Measurements from ENCODE around the gene COL4A4. TPM values are rescaled to one million over a fixed set of nuclear protein-coding genes. Genes with fewer than 3 reads are reported as not detected.

The COL4A4 gene
- total RNA-seq, 4 donors from 2014 or later = 1.7 to 11.5 (median 2.8) TPM

DNA sequence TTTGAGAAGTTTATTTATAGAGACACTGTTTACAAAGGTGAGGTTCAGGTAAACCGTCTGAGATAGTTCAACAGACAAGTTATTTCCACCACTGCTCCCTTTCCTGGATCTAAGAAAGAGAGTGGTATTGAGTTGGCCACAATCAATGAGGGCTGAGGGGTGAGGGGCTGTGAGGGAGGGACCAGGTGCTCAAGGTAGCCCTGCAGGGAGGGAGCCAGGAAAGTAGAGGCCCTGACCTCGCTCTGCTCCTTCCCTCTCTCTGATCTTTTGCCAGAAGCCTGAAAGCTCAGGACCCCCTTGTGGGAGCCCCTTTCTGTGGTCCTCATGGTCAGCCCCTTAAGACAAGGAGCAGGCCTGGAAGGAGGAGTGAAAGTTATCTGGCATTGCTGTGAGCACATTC is 30.2 kb upstream of the COL4A4 start:
- TF ChIP-seq, protein P1, sequence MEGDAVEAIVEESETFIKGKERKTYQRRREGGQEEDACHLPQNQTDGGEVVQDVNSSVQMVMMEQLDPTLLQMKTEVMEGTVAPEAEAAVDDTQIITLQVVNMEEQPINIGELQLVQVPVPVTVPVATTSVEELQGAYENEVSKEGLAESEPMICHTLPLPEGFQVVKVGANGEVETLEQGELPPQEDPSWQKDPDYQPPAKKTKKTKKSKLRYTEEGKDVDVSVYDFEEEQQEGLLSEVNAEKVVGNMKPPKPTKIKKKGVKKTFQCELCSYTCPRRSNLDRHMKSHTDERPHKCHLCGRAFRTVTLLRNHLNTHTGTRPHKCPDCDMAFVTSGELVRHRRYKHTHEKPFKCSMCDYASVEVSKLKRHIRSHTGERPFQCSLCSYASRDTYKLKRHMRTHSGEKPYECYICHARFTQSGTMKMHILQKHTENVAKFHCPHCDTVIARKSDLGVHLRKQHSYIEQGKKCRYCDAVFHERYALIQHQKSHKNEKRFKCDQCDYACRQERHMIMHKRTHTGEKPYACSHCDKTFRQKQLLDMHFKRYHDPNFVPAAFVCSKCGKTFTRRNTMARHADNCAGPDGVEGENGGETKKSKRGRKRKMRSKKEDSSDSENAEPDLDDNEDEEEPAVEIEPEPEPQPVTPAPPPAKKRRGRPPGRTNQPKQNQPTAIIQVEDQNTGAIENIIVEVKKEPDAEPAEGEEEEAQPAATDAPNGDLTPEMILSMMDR (IDR thresholded peaks at IDR 0.05; ENCODE audit: low read depth) = no peak

DNA sequence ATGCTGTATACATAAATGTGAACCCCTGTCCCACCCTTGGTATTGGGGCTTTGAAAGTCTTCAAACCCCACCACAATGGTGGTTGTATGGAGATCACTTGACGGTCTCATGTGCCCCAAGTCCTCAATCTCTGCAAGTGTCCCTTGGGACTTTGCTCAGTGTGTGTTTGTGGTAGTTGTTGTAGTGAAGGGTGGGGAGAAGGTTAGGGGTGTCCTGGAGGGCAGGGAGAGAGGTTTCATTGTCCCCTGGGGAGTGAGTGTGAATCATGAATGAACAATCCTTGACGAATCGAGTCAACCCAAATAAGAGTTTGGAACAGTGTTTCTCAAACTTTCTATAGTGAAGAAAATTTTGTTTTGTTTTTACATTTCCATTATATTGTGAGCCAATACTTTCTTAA is 28.5 kb upstream of the COL4A4 start:
- TF ChIP-seq, protein P1 (IDR thresholded peaks at IDR 0.05; ENCODE audit: low read depth) = no peak

DNA sequence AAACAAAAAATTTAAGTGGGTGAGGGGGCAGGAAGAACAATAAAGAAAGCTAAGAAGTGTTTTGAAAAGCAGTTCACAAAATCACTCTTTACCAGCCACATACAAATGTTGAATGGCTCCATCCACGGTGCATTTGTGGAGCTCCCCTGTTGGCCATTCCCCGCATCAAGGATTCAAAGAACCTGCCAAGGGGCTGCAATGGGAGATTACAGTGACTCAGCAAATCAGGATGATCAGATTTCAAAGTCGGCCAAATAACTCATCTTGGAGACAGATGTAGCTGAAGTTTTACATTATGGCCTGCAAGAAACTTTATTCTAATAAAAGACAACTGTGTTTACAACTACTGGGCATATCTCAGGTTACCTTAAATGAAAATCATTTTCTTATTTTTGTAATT is 27.4 kb upstream of the COL4A4 start:
- TF ChIP-seq, protein P1 (IDR thresholded peaks at IDR 0.05; ENCODE audit: low read depth) = no peak

DNA sequence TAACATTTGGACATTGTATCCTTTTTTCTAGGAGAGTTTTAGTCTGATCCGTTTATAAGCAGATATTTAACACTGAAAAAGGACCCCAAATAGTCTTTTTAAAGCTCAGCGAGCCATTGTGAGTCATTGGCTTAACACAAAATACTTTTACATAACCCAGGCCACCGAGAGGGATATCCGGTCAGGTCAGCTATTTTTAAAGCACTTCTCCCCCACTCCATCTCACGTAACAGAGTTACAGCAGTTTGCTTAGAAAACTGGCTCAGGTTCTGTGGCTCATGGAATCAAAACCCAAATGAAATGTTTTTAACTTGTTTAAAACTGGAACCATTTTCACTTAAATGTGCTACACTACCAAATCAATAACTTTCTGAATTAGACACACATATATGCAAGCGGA is 24.3 kb upstream of the COL4A4 start:
- TF ChIP-seq, protein P1 (IDR thresholded peaks at IDR 0.05; ENCODE audit: low read depth) = no peak

DNA sequence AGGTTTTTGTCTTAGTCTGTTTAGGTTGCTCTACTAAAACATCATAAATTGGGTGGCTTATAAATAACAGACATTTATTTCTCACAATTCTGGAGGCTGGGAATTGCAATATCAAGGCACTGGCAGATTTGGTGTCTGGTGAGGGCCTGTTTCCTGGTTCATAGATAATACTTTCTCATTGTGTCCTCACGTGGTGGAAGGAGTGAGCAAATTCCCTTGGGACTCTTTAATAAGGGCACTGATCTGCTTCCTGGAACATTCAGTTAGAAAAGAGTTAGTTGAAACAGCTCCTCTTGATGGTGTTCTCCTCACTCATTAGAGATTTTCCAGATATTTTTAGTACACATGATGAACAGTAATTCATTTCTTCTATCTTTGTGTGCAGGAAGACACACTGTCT is 22.7 kb upstream of the COL4A4 start:
- TF ChIP-seq, protein P1 (IDR thresholded peaks at IDR 0.05; ENCODE audit: low read depth) = no peak

DNA sequence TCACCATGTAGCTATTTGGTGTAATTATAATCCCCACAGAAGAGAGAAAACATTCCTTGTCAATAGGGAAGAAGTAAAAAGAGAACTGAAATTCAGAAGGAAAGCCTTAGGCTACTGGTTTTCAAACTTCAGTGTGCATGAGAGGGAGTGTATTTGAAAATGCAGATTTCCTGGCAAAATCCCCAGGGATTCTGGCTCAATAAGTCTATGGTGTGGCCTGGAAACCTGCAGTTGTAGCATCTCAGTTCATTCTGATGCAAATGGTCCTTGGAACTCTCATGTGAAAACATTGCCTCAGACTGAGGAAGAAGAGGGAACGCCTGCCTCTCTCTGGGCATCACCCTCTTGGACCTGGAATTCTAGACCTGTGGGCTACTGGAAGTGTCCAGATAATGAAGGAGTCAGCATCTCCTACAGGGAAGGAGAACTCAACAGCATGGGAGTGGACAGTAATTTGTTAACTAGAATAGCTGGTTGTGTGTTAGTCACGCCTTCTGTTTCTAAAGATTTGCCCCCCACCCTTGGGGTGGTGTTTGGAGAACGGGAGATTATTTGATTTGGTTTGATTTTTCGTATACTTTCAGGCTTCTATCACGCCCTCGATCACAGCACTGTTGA is 21.7 kb upstream of the COL4A4 start:
- TF ChIP-seq, protein P1 (IDR thresholded peaks at IDR 0.05; ENCODE audit: low read depth) = no peak

DNA sequence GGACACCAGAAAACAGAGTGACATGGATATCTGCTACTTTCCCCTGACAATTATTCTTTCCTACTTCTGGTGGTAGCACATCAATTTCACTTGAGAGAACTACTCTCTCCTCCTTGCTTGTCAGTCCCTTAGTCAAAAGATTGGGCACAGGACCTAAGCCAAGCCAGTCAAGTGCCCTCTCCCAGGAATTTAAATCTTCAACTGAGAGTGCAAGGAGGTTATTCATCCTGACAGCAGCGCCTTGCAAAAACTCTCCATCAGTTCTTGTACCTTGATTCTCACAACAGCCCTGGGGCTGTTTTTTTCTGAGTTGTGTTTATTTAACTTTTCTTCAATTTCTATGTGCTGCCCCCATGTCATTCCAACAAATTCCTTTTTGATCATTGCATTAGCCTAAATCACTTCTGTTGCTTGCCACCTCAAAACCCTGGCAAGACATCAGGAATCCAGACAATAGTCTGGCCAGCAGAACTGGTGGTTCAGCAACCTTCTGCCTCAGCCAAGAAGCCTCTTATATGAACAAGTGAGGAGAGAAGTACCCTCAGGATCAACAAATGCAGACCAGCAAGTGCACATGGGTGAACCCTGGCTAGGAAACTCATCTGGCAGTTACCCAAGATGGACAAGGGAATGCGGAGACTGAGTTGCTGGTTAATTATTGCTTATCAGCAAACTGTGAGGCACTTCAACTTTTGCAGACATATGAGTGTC is 19.8 kb upstream of the COL4A4 start:
- TF ChIP-seq, protein P1 (IDR thresholded peaks at IDR 0.05; ENCODE audit: low read depth) = no peak
